ENCODE results near the gene ELMO1.

Gene ELMO1

GRCh38 chr7:37368540-37368939, 80.1 kb downstream of the ELMO1 start:
- DNase-seq (ENCODE audit: low read depth), result no peak

GRCh38 chr7:37367010-37367409, 81.7 kb downstream of the ELMO1 start:
- no peak for DNase-seq (ENCODE audit: low read depth)

DNA sequence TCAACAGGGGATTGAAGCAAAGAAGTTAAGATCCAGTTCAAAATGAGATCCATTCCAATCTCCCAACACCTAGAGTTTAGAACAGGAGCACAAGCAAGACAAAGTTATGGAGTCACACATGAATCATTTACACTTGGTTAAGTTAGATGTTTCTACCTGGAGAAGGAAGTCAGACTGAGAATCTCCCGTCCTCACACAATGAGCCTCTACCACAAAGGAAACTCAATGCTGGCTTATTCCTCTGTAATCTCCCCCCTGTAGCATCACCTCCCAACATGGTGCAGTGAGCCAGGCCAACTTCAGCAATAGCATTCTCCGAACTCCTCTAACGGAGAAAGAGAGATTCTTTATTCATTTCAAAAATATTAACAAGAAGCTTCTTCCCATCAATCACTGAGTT, 82.2 kb downstream of the ELMO1 start:
- DNase-seq (ENCODE audit: low read depth), result no peak

GRCh38 chr7:37365405-37365804, 83.3 kb downstream of the ELMO1 start:
- no peak for DNase-seq (ENCODE audit: low read depth)

GRCh38 chr7:37364856-37365255, 83.8 kb downstream of the ELMO1 start:
- DNase-seq (ENCODE audit: low read depth), result no peak

DNA sequence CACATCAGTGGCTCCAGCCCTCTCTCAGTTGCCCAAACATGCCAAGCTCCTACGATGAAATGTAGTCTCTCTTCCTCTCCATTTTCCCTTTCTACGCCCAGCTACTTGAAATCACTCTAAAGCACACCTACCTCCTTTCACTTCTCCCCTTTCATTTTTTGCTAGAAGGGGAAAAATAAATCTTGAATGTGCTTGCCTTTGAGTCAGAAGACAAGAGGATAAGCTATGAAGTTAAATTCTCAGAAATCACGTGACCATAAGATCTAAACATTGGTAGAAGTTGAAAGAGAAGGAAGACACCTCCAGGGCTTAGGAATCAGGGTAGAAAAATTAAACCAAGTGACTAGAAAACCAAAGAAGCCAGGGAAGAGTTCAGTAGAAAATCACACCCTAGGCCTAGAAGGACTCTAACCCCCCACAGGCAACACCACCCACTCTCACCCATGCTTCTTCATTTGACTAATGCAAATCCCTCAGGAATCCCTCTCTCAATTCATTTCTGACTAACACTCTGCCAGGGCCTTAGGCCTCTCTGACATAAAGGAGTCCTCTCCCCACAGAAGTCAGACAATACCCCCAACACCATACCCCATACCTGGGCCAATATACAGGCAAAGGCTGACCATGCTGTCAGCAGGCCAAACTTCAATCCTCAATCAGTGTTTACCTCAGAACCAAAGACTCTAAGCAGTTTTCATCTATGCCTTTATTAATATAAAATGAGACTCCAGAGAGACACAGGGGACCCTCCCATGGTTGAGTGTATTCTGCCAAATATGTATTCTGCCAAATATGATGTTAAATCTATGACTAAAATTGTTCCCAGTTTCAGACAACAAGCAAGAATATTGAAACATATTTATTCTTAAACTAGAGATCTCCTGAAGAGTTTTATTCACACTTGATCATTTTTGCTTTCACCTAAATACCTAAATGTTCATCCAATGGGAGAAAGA, 84.8 kb downstream of the ELMO1 start:
- no peak for DNase-seq (ENCODE audit: low read depth)

- DNase-seq (ENCODE audit: low read depth), result no peak
Measured at GRCh38 chr7:37362802-37363201, 85.9 kb downstream of the ELMO1 start.

DNA sequence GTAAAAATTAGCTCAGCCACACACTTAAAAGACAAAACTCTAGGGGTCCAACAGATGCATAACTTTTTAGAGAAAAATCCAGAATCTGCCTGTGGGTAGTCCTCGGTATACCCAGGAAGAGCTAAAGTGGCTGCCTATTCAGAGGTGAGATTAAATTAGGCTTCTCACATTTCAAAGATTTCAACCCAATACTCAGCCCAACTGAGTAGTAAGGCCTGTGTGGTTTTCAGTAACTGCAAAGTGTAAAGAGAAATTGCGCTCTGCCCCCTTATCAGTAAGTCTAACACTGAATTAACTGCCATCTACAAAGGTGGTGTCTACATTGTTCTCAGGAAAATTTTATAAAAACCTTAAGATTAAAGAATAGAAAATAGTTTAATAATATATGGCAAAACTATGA, 88.2 kb downstream of the ELMO1 start:
- no peak for DNase-seq (ENCODE audit: low read depth)

DNA sequence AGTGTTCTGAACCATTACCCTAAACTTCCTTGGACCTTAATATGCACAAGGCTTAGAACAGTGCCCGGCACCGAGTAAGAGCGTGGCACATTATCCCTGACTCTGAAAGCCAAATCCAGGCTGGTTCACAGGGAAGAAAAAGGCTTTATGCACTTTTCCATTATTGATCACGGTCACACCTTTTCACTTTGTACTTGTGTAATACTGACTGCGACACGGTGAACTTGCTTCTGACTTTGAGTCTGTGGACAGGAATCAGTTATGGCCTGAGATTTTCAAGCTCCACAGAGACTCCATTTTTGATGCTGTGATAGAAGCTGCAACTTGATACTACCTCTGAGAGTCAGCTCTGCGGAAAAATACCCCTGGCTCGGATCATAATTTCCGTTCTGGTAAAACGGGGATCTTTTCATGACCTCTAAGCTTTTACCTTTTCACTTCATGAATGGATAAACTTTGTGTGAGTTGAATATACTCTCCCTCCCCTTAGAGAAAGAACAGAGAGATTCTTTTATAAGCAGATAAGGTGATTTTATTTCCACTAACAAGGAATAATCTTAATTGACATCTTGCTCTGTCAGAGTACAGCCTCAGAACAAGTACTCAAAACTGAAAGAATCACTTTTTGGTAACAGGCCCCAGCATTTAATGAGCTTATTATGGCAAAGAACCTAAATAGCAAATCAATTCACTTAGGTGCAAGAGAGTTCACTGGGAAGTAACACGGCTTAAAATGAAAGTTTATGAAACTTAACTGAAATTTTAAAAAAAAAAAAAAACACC, 88.8 kb downstream of the ELMO1 start:
- no peak for DNase-seq (ENCODE audit: low read depth)

DNA sequence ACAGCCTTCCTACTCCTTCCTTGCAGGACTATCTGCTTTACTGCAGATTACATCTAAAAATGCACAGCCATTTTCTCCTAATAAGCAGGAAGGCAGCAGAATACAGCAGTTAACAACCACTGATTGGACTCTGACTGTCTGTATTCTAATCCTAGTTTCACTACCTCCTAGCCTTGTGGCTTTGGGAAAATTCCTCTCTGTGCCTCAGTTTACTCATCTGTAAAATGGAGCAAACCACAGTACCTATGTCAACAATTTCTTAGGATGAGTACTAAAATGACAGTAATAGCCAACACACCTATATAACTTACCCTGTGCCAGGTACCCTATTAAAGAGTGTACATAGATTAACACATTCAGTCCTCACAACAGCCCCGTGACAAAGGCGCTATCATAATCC, 89.5 kb downstream of the ELMO1 start:
- DNase-seq (ENCODE audit: low read depth), result no peak

GRCh38 chr7:37357637-37357996, 91.0 kb downstream of the ELMO1 start:
- no peak for DNase-seq (ENCODE audit: low read depth)

DNA sequence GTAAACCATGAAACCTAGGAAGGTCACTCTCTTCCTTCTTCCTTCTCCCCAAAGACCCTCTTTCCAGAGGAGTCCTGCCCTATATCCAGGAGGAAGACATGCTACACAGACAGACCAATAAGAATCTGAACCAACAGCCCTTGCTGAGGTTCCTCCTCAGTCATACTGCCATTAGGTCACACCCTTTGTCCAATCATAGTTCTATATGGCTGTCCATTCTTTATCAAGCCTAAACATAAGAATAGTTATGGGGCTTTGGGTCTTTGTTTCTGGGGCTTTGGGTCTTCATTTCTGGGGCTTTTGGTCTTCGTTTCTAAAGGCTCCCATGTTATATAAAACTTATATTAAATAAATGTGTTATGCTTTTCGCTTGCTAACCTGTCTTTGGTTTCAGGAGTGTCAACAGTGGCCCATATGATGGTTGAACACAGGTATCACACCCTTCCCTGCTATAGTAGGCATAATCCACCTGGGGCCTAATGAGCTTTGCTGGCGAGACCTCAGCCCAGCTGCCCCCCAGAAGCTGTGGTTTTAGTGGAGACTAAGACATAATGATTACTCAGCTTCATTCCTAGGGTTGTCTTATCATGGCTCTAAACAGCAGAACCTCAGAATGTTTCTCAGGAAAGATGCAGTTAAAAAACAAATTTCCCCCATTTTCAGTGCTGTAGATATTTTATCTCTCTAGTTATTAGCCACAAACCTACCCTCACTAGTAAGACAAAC, 91.6 kb downstream of the ELMO1 start:
- no peak for DNase-seq (ENCODE audit: low read depth)

GRCh38 chr7:37354656-37355131, 94.0 kb downstream of the ELMO1 start:
- no peak for DNase-seq (ENCODE audit: low read depth)

- no peak for DNase-seq (ENCODE audit: low read depth)
Measured at GRCh38 chr7:37353949-37354655, 94.6 kb downstream of the ELMO1 start.

GRCh38 chr7:37352974-37353948, 95.4 kb downstream of the ELMO1 start:
- DNase-seq (ENCODE audit: low read depth), result peak; percentile 56

DNA sequence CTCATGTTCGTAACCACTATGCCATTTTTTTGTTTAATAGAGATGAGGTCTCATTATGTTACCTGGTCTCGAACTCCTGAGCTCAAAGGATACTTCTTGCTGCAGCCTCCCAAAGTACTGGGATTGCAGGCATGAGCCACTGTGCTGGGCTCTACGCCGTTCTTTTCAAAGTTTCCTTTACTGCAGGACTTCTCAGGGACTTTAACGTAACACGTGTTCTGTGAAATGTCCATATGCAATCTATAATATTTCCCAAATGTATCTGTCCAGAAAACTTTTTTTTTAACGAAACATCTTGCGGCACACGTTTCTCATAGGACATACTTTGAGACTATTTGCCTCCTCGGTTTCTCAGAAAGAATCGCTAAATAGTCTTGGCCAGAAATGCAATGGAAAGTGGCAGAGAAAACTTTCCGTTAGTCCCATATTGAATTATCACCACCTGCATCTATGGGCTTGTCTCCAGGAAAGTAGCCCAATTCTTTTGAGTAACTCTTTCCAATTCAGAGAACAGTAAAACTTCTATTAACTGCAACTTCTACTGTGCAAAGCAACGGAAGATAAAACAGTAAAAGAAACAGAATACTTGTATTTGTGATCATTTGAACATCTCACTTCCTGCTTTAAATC, 96.3 kb downstream of the ELMO1 start:
- no peak for DNase-seq (ENCODE audit: low read depth)

DNA sequence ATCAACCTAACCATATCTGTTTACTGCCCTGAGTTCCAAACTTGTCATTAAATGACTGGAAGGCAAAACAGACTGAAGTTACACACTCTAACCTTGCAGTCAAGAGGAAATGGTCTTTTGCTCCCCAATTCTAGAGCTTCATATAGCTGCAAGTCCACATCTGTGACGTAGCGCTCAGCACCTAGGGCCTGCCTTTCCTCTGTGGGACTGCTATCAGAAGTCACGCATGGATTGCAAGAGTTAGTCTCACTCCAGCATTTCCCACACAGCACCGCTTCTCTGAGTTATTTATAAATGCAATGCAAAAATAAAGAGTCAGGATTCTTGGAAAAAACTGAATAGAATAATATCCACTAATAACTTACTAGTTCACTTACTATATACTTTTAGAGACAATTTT, 96.9 kb downstream of the ELMO1 start:
- no peak for DNase-seq (ENCODE audit: low read depth)

- DNase-seq (ENCODE audit: low read depth), result no peak
Measured at GRCh38 chr7:37349979-37350590, 98.6 kb downstream of the ELMO1 start.

- DNase-seq (ENCODE audit: low read depth), result no peak
Measured at GRCh38 chr7:37348982-37349381, 99.7 kb downstream of the ELMO1 start.

DNA sequence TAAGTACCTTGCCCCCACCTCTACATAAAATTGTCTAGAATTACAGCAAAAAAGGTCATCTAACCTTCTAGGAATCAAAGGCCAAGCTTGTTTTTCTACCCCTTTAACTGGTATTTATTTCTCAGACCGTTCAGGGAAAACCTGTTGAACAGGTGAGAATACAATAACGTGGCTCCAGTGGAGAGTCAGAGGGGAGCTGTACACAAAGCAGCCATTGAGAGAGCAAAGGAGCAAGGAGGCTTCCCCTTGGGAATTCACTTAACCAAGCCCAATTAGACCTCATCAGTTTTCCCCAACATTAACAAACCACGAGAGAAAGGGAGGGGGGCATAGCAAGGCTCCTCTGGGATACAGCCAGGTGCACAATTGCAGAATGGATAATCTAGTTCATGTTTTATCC, 101.9 kb downstream of the ELMO1 start:
- DNase-seq (ENCODE audit: low read depth), result no peak

All from T-helper 22 cell (primary cell).